PFSK-1 (cell line): Measurements from ENCODE around the gene GRIN2A.

Experiments
- POLR2AphosphoS5 ChIP-seq: IDR thresholded peaks from 2 replicates; pipeline ENCODE4 v1.6.1; 2012; ENCODE audit warnings: low read depth, mild to moderate bottlenecking, control low read depth, low read length, moderate library complexity
- TAF1 ChIP-seq: IDR thresholded peaks from 2 replicates; pipeline ENCODE4 v1.6.1; 2012; ENCODE audit warnings: low read length, control low read depth, borderline replicate concordance; ENCODE audit not compliant: insufficient read depth
- TF ChIP-seq, protein P1 (sequence below), 2 experiments: IDR thresholded peaks; 2 replicates each; pipeline versions ENCODE4 v1.6.1 to v1.8.0; 2011 to 2012; ENCODE audit warnings: low read depth in 2 of 2, low read length in 2 of 2, control low read depth in 1 of 2, inconsistent platforms in 1 of 2, mild to moderate bottlenecking in 1 of 2, moderate library complexity in 1 of 2; ENCODE audit not compliant: insufficient read depth in 1 of 2

DNA sequence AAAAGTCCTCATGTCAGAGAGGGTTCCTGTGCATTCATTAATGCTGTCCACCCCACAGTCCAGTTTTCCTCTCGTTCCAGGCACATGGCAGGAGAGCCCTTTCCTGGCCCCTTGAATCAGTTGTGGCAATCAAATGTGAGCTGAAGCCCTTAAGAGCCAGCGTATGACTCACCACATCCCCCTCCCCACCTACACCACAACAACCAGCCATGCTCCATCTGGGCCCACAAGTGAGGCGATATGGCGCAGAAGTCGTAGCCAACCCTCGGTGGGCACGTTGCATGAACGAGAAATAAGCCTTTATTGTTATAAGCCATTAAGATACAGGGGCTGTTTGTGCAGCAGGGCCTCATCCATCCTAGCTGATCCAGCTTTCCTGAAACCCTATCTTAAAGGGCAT is 28.2 kb downstream of the GRIN2A start:
- TF ChIP-seq POLR2AphosphoS5 (no peak), TAF1 (no peak)
- TF ChIP-seq, protein P1, sequence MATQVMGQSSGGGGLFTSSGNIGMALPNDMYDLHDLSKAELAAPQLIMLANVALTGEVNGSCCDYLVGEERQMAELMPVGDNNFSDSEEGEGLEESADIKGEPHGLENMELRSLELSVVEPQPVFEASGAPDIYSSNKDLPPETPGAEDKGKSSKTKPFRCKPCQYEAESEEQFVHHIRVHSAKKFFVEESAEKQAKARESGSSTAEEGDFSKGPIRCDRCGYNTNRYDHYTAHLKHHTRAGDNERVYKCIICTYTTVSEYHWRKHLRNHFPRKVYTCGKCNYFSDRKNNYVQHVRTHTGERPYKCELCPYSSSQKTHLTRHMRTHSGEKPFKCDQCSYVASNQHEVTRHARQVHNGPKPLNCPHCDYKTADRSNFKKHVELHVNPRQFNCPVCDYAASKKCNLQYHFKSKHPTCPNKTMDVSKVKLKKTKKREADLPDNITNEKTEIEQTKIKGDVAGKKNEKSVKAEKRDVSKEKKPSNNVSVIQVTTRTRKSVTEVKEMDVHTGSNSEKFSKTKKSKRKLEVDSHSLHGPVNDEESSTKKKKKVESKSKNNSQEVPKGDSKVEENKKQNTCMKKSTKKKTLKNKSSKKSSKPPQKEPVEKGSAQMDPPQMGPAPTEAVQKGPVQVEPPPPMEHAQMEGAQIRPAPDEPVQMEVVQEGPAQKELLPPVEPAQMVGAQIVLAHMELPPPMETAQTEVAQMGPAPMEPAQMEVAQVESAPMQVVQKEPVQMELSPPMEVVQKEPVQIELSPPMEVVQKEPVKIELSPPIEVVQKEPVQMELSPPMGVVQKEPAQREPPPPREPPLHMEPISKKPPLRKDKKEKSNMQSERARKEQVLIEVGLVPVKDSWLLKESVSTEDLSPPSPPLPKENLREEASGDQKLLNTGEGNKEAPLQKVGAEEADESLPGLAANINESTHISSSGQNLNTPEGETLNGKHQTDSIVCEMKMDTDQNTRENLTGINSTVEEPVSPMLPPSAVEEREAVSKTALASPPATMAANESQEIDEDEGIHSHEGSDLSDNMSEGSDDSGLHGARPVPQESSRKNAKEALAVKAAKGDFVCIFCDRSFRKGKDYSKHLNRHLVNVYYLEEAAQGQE (IDR thresholded peaks at IDR 0.05; ENCODE audit: insufficient read depth in 1 of 2, low read depth in 2 of 2, low read length in 2 of 2): no peak
